Esophagus squamous epithelium (tissue), 5 donors: ENCODE results near the gene UNC93B1. TPM values are rescaled to one million over a fixed set of nuclear protein-coding genes. Genes with fewer than 3 reads are reported as not detected.

ENCODE experiments used
- DNase-seq: peaks from one replicate; lab custom pipeline; 2025; lab: John Stamatoyannopoulos, UW
- H3K27ac ChIP-seq, 4 donors: fragments of 200-600 bp; sonication (generic); one replicate each; pipeline ENCODE4 v1.5.1; 2016 to 2019; ENCODE audit warnings: mild to moderate bottlenecking in 1 of 4
- H3K27me3 ChIP-seq, 4 donors: fragments of 200-600 bp; sonication (generic); 1 replicate in 3 of 4; 2 replicates in 1 of 4; pipeline versions ENCODE4 v1.5.1 to v1.6.0; 2017 to 2021; ENCODE audit warnings: antibody characterized with exemption in 1 of 4
- H3K36me3 ChIP-seq, 3 donors: fragments of 200-600 bp; sonication (generic); one replicate each; pipeline ENCODE4 v1.5.1; 2016 to 2019
- H3K4me1 ChIP-seq, 3 donors: fragments of 200-600 bp; sonication (generic); one replicate each; pipeline ENCODE4 v1.5.1; 2017 to 2019
- H3K4me3 ChIP-seq, 4 donors: fragments of 200-600 bp; sonication (generic); 1 replicate in 3 of 4; 2 replicates in 1 of 4; pipeline ENCODE4 v1.5.1; 2016 to 2019; ENCODE audit warnings: mild to moderate bottlenecking in 2 of 4, moderate library complexity in 1 of 4
- H3K9me3 ChIP-seq, 3 donors: fragments of 200-600 bp; sonication (generic); one replicate each; pipeline ENCODE4 v1.5.1; 2016 to 2019
- CTCF ChIP-seq, 6 experiments: fragments of 450-650 bp in 4 of 6; fragments of 200-600 bp in 2 of 6; sonication (generic) in 2 of 6; IDR thresholded peaks; one replicate each; pipeline ENCODE4 v1.5.1; 2016 to 2019; ENCODE audit warnings: antibody characterized with exemption in 6 of 6, mild to moderate bottlenecking in 4 of 6, moderate library complexity in 4 of 6
- POLR2A ChIP-seq, 4 donors: fragments of 450-650 bp; IDR thresholded peaks; one replicate each; pipeline ENCODE4 v1.6.1; 2017; ENCODE audit warnings: antibody characterized with exemption in 4 of 4, mild to moderate bottlenecking in 4 of 4, moderate library complexity in 3 of 4
- WGBS, 2 donors: methylation state at CpG; one replicate each; pipeline ENCODE4 v1.1.5; 2018; 5-methylcytosine and 5-hydroxymethylcytosine counted together
- intact Hi-C: fragments of 100-400 bp; cut with DNase I; formaldehyde crosslinking; loops from one replicate; pipeline ENCODE4 v1.15.0; 2022
- total RNA-seq, 4 donors: library from RNA; depleted of rRNA; stranded (reverse); fragments of >200 nt; gene quantifications; one replicate each; pipeline ENCODE4 v1.1.0, GENCODE V29; 2016
- donor health status: DM: yes; HTN: yes; CAD: no.

Gene UNC93B1
- total RNA-seq, 4 donors from 2014 or later, result 13.5 to 38.0 (median 31.5) TPM

DNA sequence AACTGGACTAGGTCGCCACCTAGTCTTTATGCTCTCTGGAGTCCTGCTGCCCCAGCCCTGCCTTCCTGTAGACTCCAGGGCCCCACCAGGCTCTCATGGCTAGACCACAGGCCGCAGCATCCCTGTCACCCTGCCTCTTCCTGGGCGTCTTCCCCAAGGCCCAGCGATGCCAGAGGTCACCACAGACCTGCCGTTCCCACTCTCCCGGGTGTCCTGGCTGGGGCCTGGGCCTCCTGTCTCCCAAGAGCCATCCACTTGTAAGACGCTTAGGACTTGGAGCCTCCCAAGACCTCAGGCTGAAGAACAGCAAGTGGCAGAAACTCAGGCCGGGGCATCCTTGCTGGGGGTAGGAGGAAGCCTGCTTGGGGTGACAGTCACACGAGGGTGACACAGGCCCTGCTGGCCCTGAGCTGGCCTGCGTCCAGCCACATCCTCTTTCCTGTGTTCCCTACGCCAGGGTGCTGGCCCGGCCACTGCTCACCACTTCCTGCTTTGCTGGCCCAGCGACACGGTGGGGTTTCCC is 32.9 kb upstream of the UNC93B1 start:
- WGBS, 2 donors, result 90% methylated on average over 2 of the region's 14 CpGs; no CpG with 5 or more reads in 1 of the 2 donors
- intact Hi-C loops, result no loop called here
- Histone ChIP-seq H3K27ac (peak overlapping the region; percentile 89 to 90 (median 90)), H3K27me3 (no peaks in the 10 kb centered on the region), H3K9me3 (no peaks in the 10 kb centered on the region), H3K36me3 (peaks cover 4 to 51% (median 10%) of the 10 kb centered on the region in 3 donors), H3K4me1 (peaks cover 53 to 81% (median 59%) of the 10 kb centered on the region in 3 donors), H3K4me3 (no peak overlapping the region)
- TF ChIP-seq CTCF (IDR thresholded peaks at IDR 0.05), result no peak
- peak in 1 of 4 donors; percentile 7 for TF ChIP-seq POLR2A (IDR thresholded peaks at IDR 0.05)
- DNase-seq, result no peak

- Histone ChIP-seq H3K27ac (peak overlapping the region; percentile 89 to 90 (median 90)), H3K4me3 (no peak overlapping the region), H3K36me3 (peaks cover 4 to 49% (median 10%) of the 10 kb centered on the region in 3 donors), H3K4me1 (peaks cover 55 to 81% (median 62%) of the 10 kb centered on the region in 3 donors), H3K27me3 (no peaks in the 10 kb centered on the region), H3K9me3 (no peaks in the 10 kb centered on the region)
- TF ChIP-seq POLR2A (IDR thresholded peaks at IDR 0.05), result no peak
- no peak for TF ChIP-seq CTCF (IDR thresholded peaks at IDR 0.05)
- intact Hi-C loops, result no loop called here
- WGBS, 2 donors, result 78 to 100% methylated on average over 1 to 11 of the region's 27 CpGs
- no peak for DNase-seq
Observed at GRCh38 chr11:68036141-68036716, 32.3 kb upstream of the UNC93B1 start.

DNA sequence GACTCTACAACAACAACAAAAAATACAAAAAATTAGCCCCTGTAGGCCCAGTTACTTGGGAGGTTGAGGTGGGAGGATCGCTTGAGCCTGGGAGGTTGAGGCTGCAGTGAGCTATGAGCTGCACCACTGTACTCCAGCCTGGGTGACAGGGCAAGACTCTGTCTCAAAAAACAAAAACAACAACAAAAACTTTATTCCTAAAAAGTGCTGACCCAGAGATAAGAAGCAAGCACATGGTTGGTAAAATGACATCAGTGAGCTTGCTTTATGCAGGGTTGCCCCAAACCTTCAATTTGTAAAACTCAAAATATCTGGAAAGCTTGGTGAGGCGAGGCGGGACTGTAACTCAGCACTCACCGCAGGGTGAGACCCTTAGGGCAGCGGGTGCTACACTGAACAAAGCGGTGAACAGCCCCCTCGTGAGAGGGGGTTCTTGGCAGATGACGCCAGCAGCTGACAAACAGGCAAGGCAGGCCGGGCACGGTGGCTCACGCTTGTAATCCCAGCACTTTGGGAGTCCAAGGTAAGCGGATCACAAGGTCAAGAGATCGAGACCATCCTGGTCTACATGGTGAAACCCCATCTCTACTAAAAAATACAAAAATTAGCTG is 31.5 kb upstream of the UNC93B1 start:
- WGBS, 2 donors, result 80 to 84% methylated on average over 8 to 13 of the region's 13 CpGs
- TF ChIP-seq POLR2A (IDR thresholded peaks at IDR 0.05) (no peak), CTCF (IDR thresholded peaks at IDR 0.05) (no peak)
- Histone ChIP-seq H3K27me3 (no peaks in the 10 kb centered on the region), H3K9me3 (no peaks in the 10 kb centered on the region), H3K27ac (peak overlapping the region in 1 of 4 donors; percentile 90), H3K36me3 (peaks cover 4 to 49% (median 10%) of the 10 kb centered on the region in 3 donors), H3K4me3 (no peak overlapping the region), H3K4me1 (peaks cover 47 to 75% (median 56%) of the 10 kb centered on the region in 3 donors)
- no peak for DNase-seq
- intact Hi-C loops, result no loop called here

DNA sequence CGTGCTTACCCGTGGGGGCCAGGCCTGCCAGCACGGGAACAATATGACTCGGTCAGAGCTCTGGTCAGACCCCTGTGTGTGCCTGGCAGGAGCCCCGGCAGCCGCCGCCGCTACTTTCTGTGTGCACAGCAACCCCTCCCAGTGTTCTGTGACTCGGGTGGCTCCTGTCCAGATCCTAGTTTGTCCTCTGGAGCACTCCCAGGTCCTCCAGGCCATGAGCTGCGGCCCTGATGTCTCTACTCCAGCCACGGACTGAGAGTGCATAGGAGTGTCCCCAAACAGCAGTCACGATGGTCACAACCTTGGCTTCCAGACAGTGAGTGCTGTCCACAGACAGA is 29.8 kb upstream of the UNC93B1 start:
- Histone ChIP-seq H3K9me3 (no peaks in the 10 kb centered on the region), H3K27ac (peak overlapping the region in 1 of 4 donors; percentile 3), H3K36me3 (peaks cover 4 to 49% (median 10%) of the 10 kb centered on the region in 3 donors), H3K4me1 (peaks cover 45 to 70% (median 49%) of the 10 kb centered on the region in 3 donors), H3K27me3 (no peaks in the 10 kb centered on the region), H3K4me3 (no peak overlapping the region)
- intact Hi-C loops, result no loop called here
- no peak for TF ChIP-seq POLR2A (IDR thresholded peaks at IDR 0.05)
- TF ChIP-seq CTCF (IDR thresholded peaks at IDR 0.05), result no peak
- no peak for DNase-seq
- WGBS, 2 donors, result 83% methylated on average over 10 of the region's 12 CpGs; no CpG with 5 or more reads in 1 of the 2 donors
